ENCODE data around the gene GDI2. TPM values are rescaled to one million over a fixed set of nuclear protein-coding genes. Genes with fewer than 3 reads are reported as not detected.

GDI2 gene
- total RNA-seq, 2 experiments from 2014 or later, result 265 to 292 TPM

GRCh38 chr10:5817322-5818047 lies 4.3 kb upstream of the GDI2 start:
- 0 out of 2 replicates have a peak, but pooled peaks cover 6% of the 10 kb centered on the region for H3K36me3 ChIP-seq (ENCODE audit: insufficient read depth, low read length)
- H3K9me2 ChIP-seq (ENCODE audit: insufficient read depth, low read length), result no peaks in the 10 kb centered on the region
- peaks cover 24% of the 10 kb centered on the region for H3K79me2 ChIP-seq (ENCODE audit: insufficient read depth, low read depth, low read length)
- no peak; the same call in 1 of the 2 replicates for TF ChIP-seq CTCF (conservative IDR thresholded peaks at IDR 0.05; ENCODE audit: low read length)
- no peak for TF ChIP-seq EZH2phosphoT487 (IDR thresholded peaks at IDR 0.05; ENCODE audit: borderline replicate concordance, low read depth, low read length)
- peak overlapping the region; percentile 10; the same call in 1 of the 2 replicates for H2AFZ ChIP-seq (ENCODE audit: low read length)
- POLR2A ChIA-PET, result interaction anchor here (0.6 to 6.1 kb wide), 14 partner anchors 8 to 392 kb away, joined by 3 to 35 read pairs (median 4); no protein-coding TSS in a partner anchor
- peak overlapping the region; percentile 44 for H3K27ac ChIP-seq (ENCODE audit: low read depth, low read length, poor library complexity, severe bottlenecking)
- H3K9me3 ChIP-seq (ENCODE audit: low read length), result no peaks in the 10 kb centered on the region
- DNase-seq (ENCODE audit: low spot score), result peak; percentile 60
- peaks cover 63% of the 10 kb centered on the region for H3K4me1 ChIP-seq (ENCODE audit: insufficient read depth, low read length, poor library complexity, severe bottlenecking)
- BruUV-seq (replicated peaks), result no TSS peak
- peaks cover 1% of the 10 kb centered on the region; the same call in 1 of the 2 replicates for H4K20me1 ChIP-seq (ENCODE audit: insufficient read depth, low read length)
- H3K4me2 ChIP-seq (ENCODE audit: low read length), result peak overlapping the region; percentile 48; the same call in 1 of the 2 replicates
- CTCF ChIA-PET (ENCODE audit: unreplicated experiment), result no interaction called here
- intact Hi-C loops (cut with micrococcal nuclease; ENCODE audit: unreplicated experiment), result loop anchor here (10.0 kb wide), 1 partner anchor 267 kb away; the partner anchor contains the start of gene RBM17
- no peak overlapping the region for H3K4me3 ChIP-seq (ENCODE audit: low read depth, low read length, poor library complexity, severe bottlenecking)

- Histone ChIP-seq H3K27ac (ENCODE audit: low read depth, low read length, poor library complexity, severe bottlenecking) (peak overlapping the region; percentile 56), H3K4me1 (ENCODE audit: insufficient read depth, low read length, poor library complexity, severe bottlenecking) (peaks cover 63% of the 10 kb centered on the region), H4K20me1 (ENCODE audit: insufficient read depth, low read length) (peaks cover 14% of the 10 kb centered on the region), H3K9me2 (ENCODE audit: insufficient read depth, low read length) (no peaks in the 10 kb centered on the region), H3K4me2 (ENCODE audit: low read length) (peak overlapping the region; percentile 48), H3K79me2 (ENCODE audit: insufficient read depth, low read depth, low read length) (peaks cover 37% of the 10 kb centered on the region), H3K36me3 (ENCODE audit: insufficient read depth, low read length) (peaks cover 19% of the 10 kb centered on the region), H3K9me3 (ENCODE audit: low read length) (no peaks in the 10 kb centered on the region), H3K4me3 (ENCODE audit: low read depth, low read length, poor library complexity, severe bottlenecking) (no peak overlapping the region), H2AFZ (ENCODE audit: low read length) (no peak overlapping the region)
- peak; percentile 73 for DNase-seq (ENCODE audit: low spot score)
- intact Hi-C loops (cut with micrococcal nuclease; ENCODE audit: unreplicated experiment), result loop anchor here (10.0 kb wide), 1 partner anchor 269 kb away; the partner anchor contains the start of gene RBM17
- BruUV-seq (replicated peaks), result no TSS peak
- ChIA-PET POLR2A (interaction anchor here (0.6 to 6.1 kb wide), 6 partner anchors 25 to 256 kb away, joined by 3 to 35 read pairs (median 3); partner anchors contain the start of genes ANKRD16 and FBH1), CTCF (ENCODE audit: unreplicated experiment) (no interaction called here)
- TF ChIP-seq CTCF (conservative IDR thresholded peaks at IDR 0.05; ENCODE audit: low read length) (no peak), EZH2phosphoT487 (IDR thresholded peaks at IDR 0.05; ENCODE audit: borderline replicate concordance, low read depth, low read length) (no peak)
Measured at GRCh38 chr10:5816170-5816569, 2.9 kb upstream of the GDI2 start.

Data from OCI-LY7 (cell line).